Erythroblast (primary cell): Measurements from ENCODE around the gene GLT8D2.

Source experiments
- GATA1 ChIP-seq: IDR thresholded peaks from 2 replicates; pipeline ENCODE4 v1.6.1; 2011; ENCODE audit warnings: low read depth, mild to moderate bottlenecking, control low read depth, low read length, moderate library complexity
- POLR2A ChIP-seq: IDR thresholded peaks from 2 replicates; pipeline ENCODE4 v1.6.1; 2011; ENCODE audit warnings: mild to moderate bottlenecking, low read length

DNA sequence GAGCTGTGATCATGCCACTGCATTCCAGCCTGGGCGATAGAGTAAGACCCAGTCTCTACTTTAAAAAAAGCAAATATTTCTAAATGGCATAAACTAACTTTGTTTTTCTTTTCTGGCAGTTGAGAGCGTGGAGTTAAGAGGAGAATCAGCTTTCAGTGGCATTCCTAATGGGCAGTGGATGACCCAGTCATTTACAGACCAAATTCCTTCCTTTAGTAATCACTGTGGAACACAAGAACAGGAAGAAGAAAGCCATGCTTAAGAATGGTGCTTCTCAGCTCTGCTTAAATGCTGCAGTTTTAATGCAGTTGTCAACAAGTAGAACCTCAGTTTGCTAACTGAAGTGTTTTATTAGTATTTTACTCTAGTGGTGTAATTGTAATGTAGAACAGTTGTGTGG is 63.2 kb downstream of the GLT8D2 start:
- TF ChIP-seq POLR2A (no peak), GATA1 (no peak)
